B cell (primary cell): ENCODE measurements around the gene POLR2F. TPM values are rescaled to one million over a fixed set of nuclear protein-coding genes. Genes with fewer than 3 reads are reported as not detected.

Experiments used
- ATAC-seq: fragments of 200-7000 bp; cut with Tn5 transposase; one replicate; pipeline ENCODE4 v1.10.0; 2021; ENCODE audit warnings: low read depth, mild to moderate bottlenecking, moderate number of reproducible peaks, moderate library complexity
- CTCF ChIA-PET: fragments of 350-600 bp; sonication (Branson Sonifier 250); formaldehyde crosslinking; loops from one replicate; lab custom pipeline; 2021; ENCODE audit warnings: antibody characterized with exemption, inconsistent platforms; lab: Charles Lee
- POLR2A ChIA-PET: fragments of 350-600 bp; sonication (Branson Sonifier 250); formaldehyde crosslinking; loops from one replicate; lab custom pipeline; 2021; ENCODE audit warnings: antibody characterized with exemption; lab: Charles Lee
- DNase-seq: peaks from one replicate; pipeline ENCODE4 v3.0.0; 2013
- H2AFZ ChIP-seq: 2 replicates; pipeline ENCODE4 v1.6.1; 2012; ENCODE audit warnings: mild to moderate bottlenecking, low read depth, low read length; ENCODE audit not compliant: insufficient read depth, poor library complexity, severe bottlenecking
- H3K27ac ChIP-seq, 2 donors: 1 replicate in 1 of 2; 2 replicates in 1 of 2; pipeline ENCODE4 v1.5.1; 2012 to 2013; ENCODE audit warnings: low read length in 2 of 2, mild to moderate bottlenecking in 2 of 2, moderate library complexity in 1 of 2
- H3K27me3 ChIP-seq, 4 experiments: fragments of 200-600 bp in 1 of 4; sonication (generic) in 1 of 4; replicated peaks in 1 of 4; 1 replicate in 2 of 4; 2 replicates in 2 of 4; pipeline versions ENCODE4 v1.6.1 to v1.7.0; 2013 to 2016; ENCODE audit warnings: low read length in 3 of 4, mild to moderate bottlenecking in 2 of 4, mixed read lengths in 1 of 4, moderate library complexity in 1 of 4; ENCODE audit not compliant: insufficient read depth in 4 of 4, control insufficient read depth in 3 of 4; ENCODE audit errors: control extremely low read depth in 1 of 4
- H3K36me3 ChIP-seq, 2 experiments: replicated peaks in 1 of 2; 1 replicate in 1 of 2; 2 replicates in 1 of 2; pipeline versions ENCODE4 v1.6.1 to v1.7.1; 2013; ENCODE audit warnings: low read length in 1 of 2; ENCODE audit not compliant: insufficient read depth in 2 of 2, control insufficient read depth in 1 of 2; ENCODE audit errors: control extremely low read depth in 1 of 2, extremely low read depth in 1 of 2
- H3K4me1 ChIP-seq, 2 donors: fragments of 200-600 bp in 1 of 2; sonication (generic) in 1 of 2; 1 replicate in 1 of 2; 2 replicates in 1 of 2; pipeline versions ENCODE4 v1.5.1 to v1.6.1; 2013 to 2017; ENCODE audit warnings: low read length in 2 of 2; ENCODE audit not compliant: control insufficient read depth in 2 of 2, insufficient read depth in 2 of 2
- H3K4me2 ChIP-seq: replicated peaks from 2 replicates; pipeline ENCODE3; 2012; ENCODE audit warnings: mild to moderate bottlenecking, low read depth, low read length; ENCODE audit not compliant: poor library complexity, severe bottlenecking
- H3K4me3 ChIP-seq, 5 experiments: fragments of 200-600 bp in 1 of 5; sonication (generic) in 1 of 5; 1 replicate in 3 of 5; 2 replicates in 2 of 5; pipeline versions ENCODE4 v1.5.1 to v1.7.0; 2011 to 2016; ENCODE audit warnings: low read length in 4 of 5, mild to moderate bottlenecking in 4 of 5, low read depth in 2 of 5, control low read depth in 1 of 5, moderate library complexity in 1 of 5; ENCODE audit not compliant: insufficient read depth in 1 of 5; ENCODE audit errors: control extremely low read depth in 1 of 5, extremely low read depth in 1 of 5
- H3K79me2 ChIP-seq: fragments of 200-600 bp; sonication (generic); one replicate; pipeline ENCODE4 v1.6.0; 2016; ENCODE audit warnings: low read length; ENCODE audit not compliant: control insufficient read depth, insufficient read depth
- H3K9ac ChIP-seq: fragments of 200-600 bp; sonication (generic); 2 replicates; pipeline ENCODE4 v1.6.1; 2017; ENCODE audit warnings: mild to moderate bottlenecking, low read length, moderate library complexity
- H3K9me3 ChIP-seq, 3 donors: one replicate each; pipeline versions ENCODE4 v1.6.1 to v1.7.1; 2013; ENCODE audit warnings: low read length in 2 of 3; ENCODE audit not compliant: control insufficient read depth in 2 of 3, insufficient read depth in 1 of 3; ENCODE audit errors: control extremely low read depth in 1 of 3
- H4K20me1 ChIP-seq: 2 replicates; pipeline ENCODE4 v1.6.0; 2012; ENCODE audit warnings: mild to moderate bottlenecking, low read length; ENCODE audit not compliant: insufficient read depth, control insufficient read depth, poor library complexity, severe bottlenecking
- H3K27ac Mint-ChIP-seq: one replicate; pipeline ENCODE4 v1.8.0; 2021; ENCODE audit warnings: mixed read lengths
- H3K27me3 Mint-ChIP-seq: one replicate; pipeline ENCODE4 v1.8.0; 2021; ENCODE audit warnings: mixed read lengths
- H3K4me1 Mint-ChIP-seq: one replicate; pipeline ENCODE4 v1.8.0; 2021; ENCODE audit warnings: mixed read lengths
- H3K4me3 Mint-ChIP-seq: one replicate; pipeline ENCODE4 v1.8.0; 2021; ENCODE audit warnings: mixed read lengths
- H3K9me3 Mint-ChIP-seq: one replicate; pipeline ENCODE4 v1.8.0; 2022; ENCODE audit warnings: mixed read lengths; ENCODE audit not compliant: insufficient read depth
- EZH2 ChIP-seq: IDR thresholded peaks from 2 replicates; pipeline ENCODE4 v1.6.1; 2012; ENCODE audit warnings: borderline replicate concordance, low read depth, mild to moderate bottlenecking, moderate library complexity, low read length; ENCODE audit not compliant: insufficient read depth, poor library complexity, severe bottlenecking
- WGBS: methylation state at CpG from one replicate; pipeline ENCODE4 v1.1.5; 2013; ENCODE audit warnings: missing lambda C conversion rate; ENCODE audit not compliant: insufficient coverage; 5-methylcytosine and 5-hydroxymethylcytosine counted together
- intact Hi-C: fragments of 100-400 bp; cut with micrococcal nuclease; formaldehyde crosslinking; loops from one replicate; pipeline ENCODE4 v1.10.0; 2022
- polyA plus RNA-seq: library from polyadenylated mRNA; depleted of rRNA; stranded (reverse); fragments of >200 nt; gene quantifications from 2 replicates; pipeline ENCODE4 v1.2.3, GENCODE V29; 2012
- total RNA-seq, 2 donors: library from RNA; stranded (reverse); fragments of 120-200 nt in 1 of 2; gene quantifications; 1 replicate in 1 of 2; 2 replicates in 1 of 2; pipeline versions ENCODE4 v1.2.3 to v1.2.4, GENCODE V29; 2013 to 2022
- TF ChIP-seq, protein P1 (sequence below): fragments of 200-600 bp; IDR thresholded peaks from one replicate; pipeline ENCODE4 v1.8.0; 2022; ENCODE audit warnings: antibody characterized with exemption, mild to moderate bottlenecking

POLR2F gene
- total and polyA plus RNA-seq, 2 donors (not counting 1 experiment from before 2014, with no cell fraction given), result 41.8 to 49.6 TPM

DNA sequence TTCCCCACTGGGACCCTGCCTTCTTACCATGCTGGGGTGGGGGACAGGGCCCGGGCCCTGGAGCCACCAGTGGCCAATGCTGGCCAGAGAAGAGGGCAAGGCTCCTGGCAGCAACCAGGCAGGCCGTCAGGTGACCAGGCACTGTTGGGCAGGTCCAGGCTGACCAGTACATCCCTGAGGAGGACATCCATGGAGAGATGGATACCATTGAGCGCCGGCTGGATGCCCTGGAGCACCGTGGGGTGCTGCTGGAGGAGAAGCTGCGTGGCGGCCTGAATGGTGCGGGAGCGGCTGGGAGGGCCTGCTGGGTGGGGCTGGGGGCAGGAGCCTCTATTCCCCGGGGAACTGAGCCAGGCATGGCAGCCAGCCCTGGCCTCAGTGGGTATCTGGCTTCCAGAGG, 21.1 kb upstream of the POLR2F start:
- intact Hi-C loops, result loop anchor here (5.0 kb wide), 1 partner anchor 35 kb away; no protein-coding TSS in a partner anchor
- H3K27me3 Mint-ChIP-seq, result no peaks in the 10 kb centered on the region
- Histone ChIP-seq H2AFZ (no peak overlapping the region), H3K36me3 (peaks cover 0 to 38% of the 10 kb centered on the region in 2 experiments), H3K4me2 (no peak overlapping the region), H3K4me3 (no peak overlapping the region), H3K27ac (no peak overlapping the region), H3K27me3 (no peaks in the 10 kb centered on the region), H3K9ac (no peak overlapping the region), H3K4me1 (peaks cover 3 to 12% of the 10 kb centered on the region in 2 donors), H3K9me3 (no peaks in the 10 kb centered on the region), H4K20me1 (peaks cover 11% of the 10 kb centered on the region), H3K79me2 (peaks cover 3% of the 10 kb centered on the region)
- ATAC-seq, result no peak
- CTCF ChIA-PET, result interaction anchor here (1.0 to 4.7 kb wide), 5 partner anchors 27 to 114 kb away, joined by 3 to 28 read pairs (median 8); partner anchors contain the start of gene MICALL1
- 94% methylated on average over 10 of the region's 10 CpGs for WGBS
- H3K9me3 Mint-ChIP-seq, result no peaks in the 10 kb centered on the region
- no peak overlapping the region for H3K4me3 Mint-ChIP-seq
- no peak overlapping the region for H3K27ac Mint-ChIP-seq
- DNase-seq, result no peak
- H3K4me1 Mint-ChIP-seq, result peaks cover 19% of the 10 kb centered on the region
- POLR2A ChIA-PET, result interaction anchor here (0.5 to 0.6 kb wide), 3 partner anchors 13 to 299 kb away, joined by 3 to 9 read pairs (median 7); no protein-coding TSS in a partner anchor
- no peak for TF ChIP-seq EZH2
- TF ChIP-seq, protein P1, sequence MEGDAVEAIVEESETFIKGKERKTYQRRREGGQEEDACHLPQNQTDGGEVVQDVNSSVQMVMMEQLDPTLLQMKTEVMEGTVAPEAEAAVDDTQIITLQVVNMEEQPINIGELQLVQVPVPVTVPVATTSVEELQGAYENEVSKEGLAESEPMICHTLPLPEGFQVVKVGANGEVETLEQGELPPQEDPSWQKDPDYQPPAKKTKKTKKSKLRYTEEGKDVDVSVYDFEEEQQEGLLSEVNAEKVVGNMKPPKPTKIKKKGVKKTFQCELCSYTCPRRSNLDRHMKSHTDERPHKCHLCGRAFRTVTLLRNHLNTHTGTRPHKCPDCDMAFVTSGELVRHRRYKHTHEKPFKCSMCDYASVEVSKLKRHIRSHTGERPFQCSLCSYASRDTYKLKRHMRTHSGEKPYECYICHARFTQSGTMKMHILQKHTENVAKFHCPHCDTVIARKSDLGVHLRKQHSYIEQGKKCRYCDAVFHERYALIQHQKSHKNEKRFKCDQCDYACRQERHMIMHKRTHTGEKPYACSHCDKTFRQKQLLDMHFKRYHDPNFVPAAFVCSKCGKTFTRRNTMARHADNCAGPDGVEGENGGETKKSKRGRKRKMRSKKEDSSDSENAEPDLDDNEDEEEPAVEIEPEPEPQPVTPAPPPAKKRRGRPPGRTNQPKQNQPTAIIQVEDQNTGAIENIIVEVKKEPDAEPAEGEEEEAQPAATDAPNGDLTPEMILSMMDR, result no peak

GRCh38 chr22:37932821-37933578, 20.5 kb upstream of the POLR2F start:
- Histone ChIP-seq H3K27ac (no peak overlapping the region), H3K4me2 (no peak overlapping the region), H3K9ac (no peak overlapping the region), H4K20me1 (peaks cover 11% of the 10 kb centered on the region), H3K79me2 (peaks cover 3% of the 10 kb centered on the region), H3K27me3 (no peaks in the 10 kb centered on the region), H3K36me3 (peaks cover 0 to 41% of the 10 kb centered on the region in 2 experiments), H3K9me3 (no peaks in the 10 kb centered on the region), H3K4me1 (peaks cover 3 to 12% of the 10 kb centered on the region in 2 donors), H2AFZ (no peak overlapping the region), H3K4me3 (no peak overlapping the region)
- no peaks in the 10 kb centered on the region for H3K9me3 Mint-ChIP-seq
- TF ChIP-seq, protein P1, result no peak
- TF ChIP-seq EZH2, result no peak
- intact Hi-C loops, result loop anchor here (5.0 kb wide), 1 partner anchor 36 kb away; no protein-coding TSS in a partner anchor
- WGBS, result 97% methylated on average over 21 of the region's 21 CpGs
- ChIA-PET POLR2A (interaction anchor here (0.5 to 0.6 kb wide), 2 partner anchors 17 to 299 kb away, joined by 3 to 7 read pairs; no protein-coding TSS in a partner anchor), CTCF (interaction anchor here (1.0 to 4.7 kb wide), 6 partner anchors 21 to 115 kb away, joined by 3 to 28 read pairs (median 6); partner anchors contain the start of genes C22orf23, MICALL1 and POLR2F)
- H3K4me3 Mint-ChIP-seq, result no peak overlapping the region
- no peaks in the 10 kb centered on the region for H3K27me3 Mint-ChIP-seq
- no peak overlapping the region for H3K27ac Mint-ChIP-seq
- H3K4me1 Mint-ChIP-seq, result peaks cover 19% of the 10 kb centered on the region
- DNase-seq, result no peak
- no peak for ATAC-seq
